ENCODE results near the gene KAZN. TPM values are rescaled to one million over a fixed set of nuclear protein-coding genes. Genes with fewer than 3 reads are reported as not detected.

The KAZN gene
- total and polyA plus RNA-seq, 4 donors = 4.4 to 19.3 (median 9.6) TPM

GRCh38 chr1:14822493-14822892 lies 224.0 kb downstream of the KAZN start:
- DNase-seq = no peak
- Histone ChIP-seq H3K27ac (ENCODE audit: low read depth in 1 of 2, low read length in 2 of 2) (no peak overlapping the region), H3K4me3 (ENCODE audit: low read length in 2 of 2) (no peak overlapping the region), H3K27me3 (ENCODE audit: control insufficient read depth in 1 of 2, insufficient read depth in 2 of 2, low read length in 1 of 2) (no peaks in the 10 kb centered on the region), H3K9me3 (ENCODE audit: control insufficient read depth, low read length) (no peaks in the 10 kb centered on the region), H3K4me1 (ENCODE audit: control insufficient read depth in 1 of 2, insufficient read depth in 2 of 2, low read length in 2 of 2) (no peaks in the 10 kb centered on the region), H3K36me3 (ENCODE audit: control insufficient read depth in 1 of 2, insufficient read depth in 2 of 2, low read length in 1 of 2) (no peaks in the 10 kb centered on the region)
- intact Hi-C loops (cut with DNase I) = no loop called here
- WGBS, 2 donors = 88 to 89% methylated on average over 14 of the region's 14 CpGs
- ATAC-seq (ENCODE audit: low FRiP score) = no peak

GRCh38 chr1:14822996-14823395 lies 224.5 kb downstream of the KAZN start:
- H3K4me3 ChIP-seq (ENCODE audit: low read length in 2 of 2) = no peak overlapping the region
- 90 to 92% methylated on average over 14 of the region's 14 CpGs for WGBS, 2 donors
- ATAC-seq (ENCODE audit: low FRiP score) (no peak), DNase-seq (no peak)
- H3K27ac ChIP-seq (ENCODE audit: low read depth in 1 of 2, low read length in 2 of 2) = no peak overlapping the region
- H3K9me3 ChIP-seq (ENCODE audit: control insufficient read depth, low read length) = no peaks in the 10 kb centered on the region
- intact Hi-C loops (cut with DNase I) = no loop called here
- H3K36me3 ChIP-seq (ENCODE audit: control insufficient read depth in 1 of 2, insufficient read depth in 2 of 2, low read length in 1 of 2) = no peaks in the 10 kb centered on the region
- H3K27me3 ChIP-seq (ENCODE audit: control insufficient read depth in 1 of 2, insufficient read depth in 2 of 2, low read length in 1 of 2) = no peaks in the 10 kb centered on the region
- H3K4me1 ChIP-seq (ENCODE audit: control insufficient read depth in 1 of 2, insufficient read depth in 2 of 2, low read length in 2 of 2) = no peaks in the 10 kb centered on the region

- ATAC-seq (ENCODE audit: low FRiP score) = no peak
Measured at GRCh38 chr1:14824314-14824915, 225.9 kb downstream of the KAZN start.

GRCh38 chr1:14825396-14825795 lies 226.9 kb downstream of the KAZN start:
- Histone ChIP-seq H3K27me3 (ENCODE audit: control insufficient read depth in 1 of 2, insufficient read depth in 2 of 2, low read length in 1 of 2) (no peaks in the 10 kb centered on the region), H3K9me3 (ENCODE audit: control insufficient read depth, low read length) (no peaks in the 10 kb centered on the region), H3K36me3 (ENCODE audit: control insufficient read depth in 1 of 2, insufficient read depth in 2 of 2, low read length in 1 of 2) (no peaks in the 10 kb centered on the region), H3K4me3 (ENCODE audit: low read length in 2 of 2) (no peak overlapping the region), H3K4me1 (ENCODE audit: control insufficient read depth in 1 of 2, insufficient read depth in 2 of 2, low read length in 2 of 2) (no peaks in the 10 kb centered on the region), H3K27ac (ENCODE audit: low read depth in 1 of 2, low read length in 2 of 2) (no peak overlapping the region)
- ATAC-seq (ENCODE audit: low FRiP score) (no peak), DNase-seq (no peak)
- intact Hi-C loops (cut with DNase I) = no loop called here
- 77 to 91% methylated on average over 7 of the region's 7 CpGs for WGBS, 2 donors

More at GRCh38 chr1:14824314-14824915, 225.9 kb downstream of the KAZN start:
- Histone ChIP-seq H3K4me1 (ENCODE audit: control insufficient read depth in 1 of 2, insufficient read depth in 2 of 2, low read length in 2 of 2) (no peaks in the 10 kb centered on the region), H3K4me3 (ENCODE audit: low read length in 2 of 2) (no peak overlapping the region), H3K9me3 (ENCODE audit: control insufficient read depth, low read length) (no peaks in the 10 kb centered on the region), H3K36me3 (ENCODE audit: control insufficient read depth in 1 of 2, insufficient read depth in 2 of 2, low read length in 1 of 2) (no peaks in the 10 kb centered on the region), H3K27me3 (ENCODE audit: control insufficient read depth in 1 of 2, insufficient read depth in 2 of 2, low read length in 1 of 2) (no peaks in the 10 kb centered on the region), H3K27ac (ENCODE audit: low read depth in 1 of 2, low read length in 2 of 2) (no peak overlapping the region)
- WGBS, 2 donors = 86 to 89% methylated on average over 6 of the region's 6 CpGs
- no peak for DNase-seq
- intact Hi-C loops (cut with DNase I) = no loop called here

GRCh38 chr1:14826172-14826636 lies 227.7 kb downstream of the KAZN start:
- no peaks in the 10 kb centered on the region for H3K27me3 ChIP-seq (ENCODE audit: control insufficient read depth in 1 of 2, insufficient read depth in 2 of 2, low read length in 1 of 2)
- H3K36me3 ChIP-seq (ENCODE audit: control insufficient read depth in 1 of 2, insufficient read depth in 2 of 2, low read length in 1 of 2) = no peaks in the 10 kb centered on the region
- intact Hi-C loops (cut with DNase I) = no loop called here
- H3K4me1 ChIP-seq (ENCODE audit: control insufficient read depth in 1 of 2, insufficient read depth in 2 of 2, low read length in 2 of 2) = no peaks in the 10 kb centered on the region
- no peak overlapping the region for H3K27ac ChIP-seq (ENCODE audit: low read depth in 1 of 2, low read length in 2 of 2)
- H3K9me3 ChIP-seq (ENCODE audit: control insufficient read depth, low read length) = no peaks in the 10 kb centered on the region
- H3K4me3 ChIP-seq (ENCODE audit: low read length in 2 of 2) = no peak overlapping the region
- DNase-seq = no peak
- ATAC-seq (ENCODE audit: low FRiP score) = peak; percentile 15
- 75 to 79% methylated on average over 13 of the region's 13 CpGs for WGBS, 2 donors

GRCh38 chr1:14826731-14827326 lies 228.3 kb downstream of the KAZN start:
- no peaks in the 10 kb centered on the region for H3K4me1 ChIP-seq (ENCODE audit: control insufficient read depth in 1 of 2, insufficient read depth in 2 of 2, low read length in 2 of 2)
- DNase-seq = no peak
- no peaks in the 10 kb centered on the region for H3K27me3 ChIP-seq (ENCODE audit: control insufficient read depth in 1 of 2, insufficient read depth in 2 of 2, low read length in 1 of 2)
- no peak overlapping the region for H3K27ac ChIP-seq (ENCODE audit: low read depth in 1 of 2, low read length in 2 of 2)
- no peaks in the 10 kb centered on the region for H3K36me3 ChIP-seq (ENCODE audit: control insufficient read depth in 1 of 2, insufficient read depth in 2 of 2, low read length in 1 of 2)
- WGBS, 2 donors = 91 to 96% methylated on average over 11 of the region's 11 CpGs
- intact Hi-C loops (cut with DNase I) = no loop called here
- H3K9me3 ChIP-seq (ENCODE audit: control insufficient read depth, low read length) = no peaks in the 10 kb centered on the region
- ATAC-seq (ENCODE audit: low FRiP score) = no peak
- H3K4me3 ChIP-seq (ENCODE audit: low read length in 2 of 2) = no peak overlapping the region

- no peaks in the 10 kb centered on the region for H3K36me3 ChIP-seq (ENCODE audit: control insufficient read depth in 1 of 2, insufficient read depth in 2 of 2, low read length in 1 of 2)
- no peak for DNase-seq
- no peaks in the 10 kb centered on the region for H3K4me1 ChIP-seq (ENCODE audit: control insufficient read depth in 1 of 2, insufficient read depth in 2 of 2, low read length in 2 of 2)
- ATAC-seq (ENCODE audit: low FRiP score) = no peak
- WGBS, 2 donors = 81 to 87% methylated on average over 4 of the region's 4 CpGs
- H3K4me3 ChIP-seq (ENCODE audit: low read length in 2 of 2) = no peak overlapping the region
- H3K9me3 ChIP-seq (ENCODE audit: control insufficient read depth, low read length) = no peaks in the 10 kb centered on the region
- no peak overlapping the region for H3K27ac ChIP-seq (ENCODE audit: low read depth in 1 of 2, low read length in 2 of 2)
- no peaks in the 10 kb centered on the region for H3K27me3 ChIP-seq (ENCODE audit: control insufficient read depth in 1 of 2, insufficient read depth in 2 of 2, low read length in 1 of 2)
- intact Hi-C loops (cut with DNase I) = no loop called here
Measured at GRCh38 chr1:14827870-14828269, 229.4 kb downstream of the KAZN start.

- Histone ChIP-seq H3K27ac (ENCODE audit: low read depth in 1 of 2, low read length in 2 of 2) (no peak overlapping the region), H3K36me3 (ENCODE audit: control insufficient read depth in 1 of 2, insufficient read depth in 2 of 2, low read length in 1 of 2) (no peaks in the 10 kb centered on the region), H3K4me3 (ENCODE audit: low read length in 2 of 2) (no peak overlapping the region), H3K4me1 (ENCODE audit: control insufficient read depth in 1 of 2, insufficient read depth in 2 of 2, low read length in 2 of 2) (no peaks in the 10 kb centered on the region), H3K9me3 (ENCODE audit: control insufficient read depth, low read length) (no peaks in the 10 kb centered on the region), H3K27me3 (ENCODE audit: control insufficient read depth in 1 of 2, insufficient read depth in 2 of 2, low read length in 1 of 2) (no peaks in the 10 kb centered on the region)
- WGBS, 2 donors = 90 to 92% methylated on average over 4 of the region's 4 CpGs
- no peak for DNase-seq
- ATAC-seq (ENCODE audit: low FRiP score) = no peak
- intact Hi-C loops (cut with DNase I) = no loop called here
Measured at GRCh38 chr1:14828665-14829064, 230.2 kb downstream of the KAZN start.

GRCh38 chr1:14835725-14836124 lies 237.2 kb downstream of the KAZN start:
- H3K9me3 ChIP-seq (ENCODE audit: control insufficient read depth, low read length) = peaks cover 4% of the 10 kb centered on the region
- no peaks in the 10 kb centered on the region for H3K36me3 ChIP-seq (ENCODE audit: control insufficient read depth in 1 of 2, insufficient read depth in 2 of 2, low read length in 1 of 2)
- no peak overlapping the region for H3K27ac ChIP-seq (ENCODE audit: low read depth in 1 of 2, low read length in 2 of 2)
- 65 to 72% methylated on average over 5 of the region's 5 CpGs for WGBS, 2 donors
- H3K27me3 ChIP-seq (ENCODE audit: control insufficient read depth in 1 of 2, insufficient read depth in 2 of 2, low read length in 1 of 2) = no peaks in the 10 kb centered on the region
- no peaks in the 10 kb centered on the region for H3K4me1 ChIP-seq (ENCODE audit: control insufficient read depth in 1 of 2, insufficient read depth in 2 of 2, low read length in 2 of 2)
- DNase-seq = peak in 1 of 2 donors; percentile 34
- intact Hi-C loops (cut with DNase I) = no loop called here
- H3K4me3 ChIP-seq (ENCODE audit: low read length in 2 of 2) = no peak overlapping the region
- ATAC-seq (ENCODE audit: low FRiP score) = no peak
